COLO668 (cell line): ENCODE measurements around the gene ALDH4A1.
A peak's percentile ranks its signal among the peaks of the same experiment; 100 is the strongest.

ENCODE experiments used
- DNase-seq: peaks from one replicate; lab custom pipeline; 2025; ENCODE audit not compliant: unreplicated experiment; lab: John Stamatoyannopoulos, UW

Gene ALDH4A1

GRCh38 chr1:18902523-18903290 lies at the start of gene ALDH4A1:
Gene ALDH4A1, minus strand, starts transcription at chr1:18902555. Its CDS starts 32 bp downstream, at chr1:18902523.
- peak; percentile 98 for DNase-seq

- no peak for DNase-seq
Observed at GRCh38 chr1:18951818-18952391, 49.5 kb upstream of the ALDH4A1 start.

- no peak for DNase-seq
Observed at GRCh38 chr1:18951416-18951815, 49.1 kb upstream of the ALDH4A1 start.

- DNase-seq, result no peak
Observed at GRCh38 chr1:18950401-18951026, 48.2 kb upstream of the ALDH4A1 start.

GRCh38 chr1:18949686-18950400 lies 47.5 kb upstream of the ALDH4A1 start:
- DNase-seq, result no peak

GRCh38 chr1:18948913-18949685 lies 46.7 kb upstream of the ALDH4A1 start:
- DNase-seq, result no peak

- DNase-seq, result no peak
Observed at GRCh38 chr1:18948048-18948912, 45.9 kb upstream of the ALDH4A1 start.

- no peak for DNase-seq
Observed at GRCh38 chr1:18947570-18947969, 45.2 kb upstream of the ALDH4A1 start.

GRCh38 chr1:18946550-18947381 lies 44.4 kb upstream of the ALDH4A1 start:
- DNase-seq, result no peak

GRCh38 chr1:18945401-18945849 lies 43.1 kb upstream of the ALDH4A1 start:
- no peak for DNase-seq

GRCh38 chr1:18944810-18945209 lies 42.5 kb upstream of the ALDH4A1 start:
- no peak for DNase-seq

- DNase-seq, result no peak
Observed at GRCh38 chr1:18943914-18944572, 41.7 kb upstream of the ALDH4A1 start.

- no peak for DNase-seq
Observed at GRCh38 chr1:18943162-18943561, 40.8 kb upstream of the ALDH4A1 start.

GRCh38 chr1:18942340-18942739 lies 40.0 kb upstream of the ALDH4A1 start:
- DNase-seq, result no peak

- peak; percentile 72 for DNase-seq
Observed at GRCh38 chr1:18941221-18942141, 39.1 kb upstream of the ALDH4A1 start.

GRCh38 chr1:18940303-18941020 lies 38.1 kb upstream of the ALDH4A1 start:
- DNase-seq, result no peak
